Skeletal muscle tissue (tissue), 4 donors: ENCODE measurements around the gene DENND5B. TPM values are rescaled to one million over a fixed set of nuclear protein-coding genes. Genes with fewer than 3 reads are reported as not detected.

ENCODE experiments used
- H3K27ac ChIP-seq: one replicate; pipeline ENCODE4 v1.7.0; 2013; ENCODE audit warnings: mild to moderate bottlenecking, low read depth, low read length, inconsistent platforms
- H3K27me3 ChIP-seq, 3 donors: one replicate each; pipeline ENCODE4 v1.7.0; 2013; ENCODE audit warnings: low read length in 3 of 3; ENCODE audit not compliant: control insufficient read depth in 3 of 3, insufficient read depth in 3 of 3
- H3K36me3 ChIP-seq, 3 donors: one replicate each; pipeline ENCODE4 v1.7.0; 2013; ENCODE audit warnings: low read length in 3 of 3; ENCODE audit not compliant: control insufficient read depth in 3 of 3, insufficient read depth in 3 of 3
- H3K4me1 ChIP-seq, 3 donors: one replicate each; pipeline ENCODE4 v1.7.0; 2013; ENCODE audit warnings: low read length in 3 of 3, mild to moderate bottlenecking in 3 of 3; ENCODE audit not compliant: control insufficient read depth in 3 of 3, insufficient read depth in 3 of 3
- H3K4me3 ChIP-seq, 3 donors: one replicate each; pipeline ENCODE4 v1.7.0; 2013; ENCODE audit warnings: low read length in 3 of 3
- H3K9ac ChIP-seq, 3 donors: one replicate each; pipeline ENCODE4 v1.7.0; 2013; ENCODE audit warnings: low read length in 3 of 3, mild to moderate bottlenecking in 3 of 3, moderate library complexity in 2 of 3, low read depth in 1 of 3
- H3K9me3 ChIP-seq, 3 donors: one replicate each; pipeline ENCODE4 v1.7.0; 2013; ENCODE audit warnings: low read length in 3 of 3; ENCODE audit not compliant: control insufficient read depth in 3 of 3
- total RNA-seq: library from RNA; depleted of rRNA; stranded (reverse); fragments of >200 nt; gene quantifications from one replicate; pipeline ENCODE4 v1.2.3, GENCODE V29; 2014
- donor health status: Osteomylitis.

DENND5B gene
- total RNA-seq, 1 donor from 2014 or later = 29.2 TPM

GRCh38 chr12:31498424-31498823 lies 92.5 kb downstream of the DENND5B start:
- no peak overlapping the region for H3K4me3 ChIP-seq
- H3K9me3 ChIP-seq = no peaks in the 10 kb centered on the region
- H3K27me3 ChIP-seq = no peaks in the 10 kb centered on the region
- no peak overlapping the region for H3K27ac ChIP-seq
- H3K9ac ChIP-seq = no peak overlapping the region
- H3K4me1 ChIP-seq = peaks cover 0 to 5% (median 3%) of the 10 kb centered on the region in 3 donors
- peaks cover 0 to 3% (median 2%) of the 10 kb centered on the region in 3 donors for H3K36me3 ChIP-seq

GRCh38 chr12:31496257-31496656 lies 94.7 kb downstream of the DENND5B start:
- no peak overlapping the region for H3K27ac ChIP-seq
- H3K9me3 ChIP-seq = no peaks in the 10 kb centered on the region
- no peak overlapping the region for H3K4me3 ChIP-seq
- peaks cover 0 to 3% (median 2%) of the 10 kb centered on the region in 3 donors for H3K36me3 ChIP-seq
- H3K27me3 ChIP-seq = no peaks in the 10 kb centered on the region
- no peak overlapping the region for H3K9ac ChIP-seq
- H3K4me1 ChIP-seq = peaks cover 3 to 5% (median 5%) of the 10 kb centered on the region in 3 donors

GRCh38 chr12:31494455-31494854 lies 96.5 kb downstream of the DENND5B start:
- no peaks in the 10 kb centered on the region for H3K9me3 ChIP-seq
- peaks cover 3 to 5% (median 5%) of the 10 kb centered on the region in 3 donors for H3K4me1 ChIP-seq

GRCh38 chr12:31492599-31493196 lies 98.2 kb downstream of the DENND5B start:
- no peak overlapping the region for H3K9ac ChIP-seq
- H3K36me3 ChIP-seq = peaks cover 0 to 8% (median 2%) of the 10 kb centered on the region in 3 donors
- no peak overlapping the region for H3K27ac ChIP-seq
- H3K4me3 ChIP-seq = no peak overlapping the region
- no peaks in the 10 kb centered on the region for H3K27me3 ChIP-seq
- H3K4me1 ChIP-seq = peaks cover 0 to 5% (median 3%) of the 10 kb centered on the region in 3 donors
- no peaks in the 10 kb centered on the region for H3K9me3 ChIP-seq

More at GRCh38 chr12:31494455-31494854, 96.5 kb downstream of the DENND5B start:
- H3K27me3 ChIP-seq = no peaks in the 10 kb centered on the region
- no peak overlapping the region for H3K9ac ChIP-seq
- H3K36me3 ChIP-seq = peaks cover 0 to 7% (median 2%) of the 10 kb centered on the region in 3 donors
- H3K27ac ChIP-seq = no peak overlapping the region
- no peak overlapping the region for H3K4me3 ChIP-seq

GRCh38 chr12:31491841-31492598 lies 98.9 kb downstream of the DENND5B start:
- Histone ChIP-seq H3K4me3 (no peak overlapping the region), H3K9ac (no peak overlapping the region), H3K36me3 (peaks cover 0 to 8% (median 2%) of the 10 kb centered on the region in 3 donors), H3K27ac (no peak overlapping the region), H3K4me1 (peaks cover 0 to 5% (median 3%) of the 10 kb centered on the region in 3 donors), H3K27me3 (no peaks in the 10 kb centered on the region), H3K9me3 (no peaks in the 10 kb centered on the region)

GRCh38 chr12:31491241-31491794 lies 99.6 kb downstream of the DENND5B start:
- Histone ChIP-seq H3K4me1 (peaks cover 0 to 5% (median 3%) of the 10 kb centered on the region in 3 donors), H3K36me3 (peaks cover 0 to 8% (median 2%) of the 10 kb centered on the region in 3 donors), H3K27ac (no peak overlapping the region), H3K27me3 (no peaks in the 10 kb centered on the region), H3K4me3 (no peak overlapping the region), H3K9ac (no peak overlapping the region), H3K9me3 (no peaks in the 10 kb centered on the region)

DNA sequence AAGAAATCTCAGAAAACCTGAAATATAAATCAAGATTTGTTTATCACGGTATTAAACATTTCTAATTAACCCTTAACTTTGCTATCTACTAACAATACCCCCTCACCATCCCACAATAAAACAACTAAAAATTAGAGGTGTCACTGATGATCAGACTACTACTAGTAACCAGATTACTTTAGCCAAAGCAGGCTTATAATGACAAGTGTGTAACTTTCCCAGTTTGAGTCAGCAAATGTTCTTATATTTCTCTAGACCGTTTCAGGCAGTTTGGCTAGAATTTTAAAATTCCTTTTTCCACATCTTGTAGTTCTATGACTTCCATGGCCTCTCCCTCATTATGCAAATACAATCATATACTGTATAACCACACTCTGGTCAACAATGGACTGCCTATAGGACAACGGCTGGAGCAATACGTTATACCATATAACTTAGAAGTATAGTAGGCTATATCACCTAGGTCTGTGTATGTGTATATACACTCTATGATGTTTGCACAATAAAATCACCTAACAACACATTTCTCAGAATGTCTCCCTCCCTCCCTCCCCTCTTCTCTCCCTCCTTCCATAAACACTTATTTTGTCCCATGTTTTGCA lies 102.1 kb downstream of the DENND5B start:
- H3K4me1 ChIP-seq = peaks cover 0 to 5% (median 0%) of the 10 kb centered on the region in 3 donors
- H3K27me3 ChIP-seq = no peaks in the 10 kb centered on the region
- H3K4me3 ChIP-seq = no peak overlapping the region
- peaks cover 0 to 5% (median 0%) of the 10 kb centered on the region in 3 donors for H3K36me3 ChIP-seq
- H3K27ac ChIP-seq = no peak overlapping the region
- no peak overlapping the region for H3K9ac ChIP-seq
- H3K9me3 ChIP-seq = no peaks in the 10 kb centered on the region

- H3K27ac ChIP-seq = no peak overlapping the region
- H3K4me1 ChIP-seq = no peaks in the 10 kb centered on the region
- peaks cover 0 to 5% (median 0%) of the 10 kb centered on the region in 3 donors for H3K36me3 ChIP-seq
- H3K4me3 ChIP-seq = no peak overlapping the region
- no peaks in the 10 kb centered on the region for H3K27me3 ChIP-seq
- H3K9me3 ChIP-seq = no peaks in the 10 kb centered on the region
- no peak overlapping the region for H3K9ac ChIP-seq
Measured at GRCh38 chr12:31485571-31485970, 105.4 kb downstream of the DENND5B start.

- Histone ChIP-seq H3K27me3 (no peaks in the 10 kb centered on the region), H3K4me1 (no peaks in the 10 kb centered on the region), H3K4me3 (no peak overlapping the region), H3K36me3 (peaks cover 0 to 11% (median 8%) of the 10 kb centered on the region in 3 donors), H3K9ac (no peak overlapping the region), H3K27ac (no peak overlapping the region), H3K9me3 (no peaks in the 10 kb centered on the region)
Measured at GRCh38 chr12:31482816-31483215, 108.1 kb downstream of the DENND5B start.
